Breast epithelium (tissue), 3 donors: Measurements from ENCODE around the gene ATP13A4.
A peak's percentile ranks its signal among the peaks of the same experiment; 100 is the strongest.

Experiments
- CTCF ChIP-seq, 3 donors: fragments of 450-650 bp; IDR thresholded peaks; one replicate each; pipeline ENCODE4 v1.5.1; 2016 to 2017; ENCODE audit warnings: antibody characterized with exemption in 3 of 3, mild to moderate bottlenecking in 3 of 3, moderate library complexity in 3 of 3
- POLR2A ChIP-seq: fragments of 450-650 bp; IDR thresholded peaks from one replicate; pipeline ENCODE4 v1.6.1; 2016; ENCODE audit warnings: antibody characterized with exemption, mild to moderate bottlenecking, moderate library complexity
- POLR2AphosphoS5 ChIP-seq, 3 donors: sonication (generic); formaldehyde crosslinking; IDR thresholded peaks; one replicate each; pipeline ENCODE4 v1.6.1; 2017; ENCODE audit warnings: antibody characterized with exemption in 3 of 3

- TF ChIP-seq CTCF (IDR thresholded peaks at IDR 0.05) (no peak), POLR2AphosphoS5 (IDR thresholded peaks at IDR 0.05) (peak in 1 of 3 donors; percentile 34), POLR2A (no peak)
These were observed 162.8 kb downstream of the ATP13A4 start for GRCh38 chr3:193391902-193392301.
